ENCODE results near the gene NAPSA.

The NAPSA gene

DNA sequence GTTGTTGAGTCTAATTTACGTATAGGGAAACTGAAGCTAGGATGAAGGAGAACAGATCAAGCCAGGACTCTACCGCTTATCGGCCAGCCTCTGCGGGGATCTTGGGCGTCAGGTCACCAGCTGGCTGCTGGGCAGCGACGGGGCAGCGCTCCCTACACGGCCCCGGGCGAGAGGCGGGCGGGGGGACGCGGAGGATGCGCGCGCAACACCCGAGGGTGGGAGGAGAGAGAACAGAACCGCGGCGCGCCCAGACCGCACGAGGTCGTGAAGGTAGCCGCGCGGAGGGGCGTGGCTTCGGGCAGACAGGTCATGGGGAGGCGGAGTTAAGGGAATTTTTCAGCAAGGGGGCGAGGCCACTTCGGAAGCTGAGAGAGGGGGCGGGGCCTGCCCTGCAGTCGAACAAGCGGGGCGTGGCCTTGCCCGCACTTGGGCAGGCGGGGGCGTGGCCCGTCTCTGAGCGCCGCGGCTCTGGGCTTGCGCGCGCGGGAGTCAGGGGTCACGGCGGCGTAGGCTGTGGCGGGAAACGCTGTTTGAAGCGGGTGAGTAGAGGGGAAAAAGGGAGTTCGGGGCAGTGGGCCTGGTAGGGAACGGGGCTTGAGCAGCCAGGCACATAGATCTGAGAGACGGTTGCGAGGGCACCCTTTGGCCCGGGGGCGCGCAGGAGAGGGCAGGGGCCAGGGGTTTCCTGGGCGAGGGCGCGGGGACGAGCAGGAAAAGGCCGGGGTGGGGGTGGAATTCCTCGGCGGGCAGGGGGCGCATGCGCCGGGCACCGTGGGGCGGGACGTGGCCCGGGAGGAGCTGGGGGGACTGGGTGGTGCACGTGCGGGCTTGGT is 18.6 kb upstream of the NAPSA start, which contains the start of gene POLD1:
Gene POLD1, plus strand, starts transcription at position 496 of the 833 bp plus-strand sequence. CDS start 14,505 bp downstream, outside the sequence.
- Histone ChIP-seq H3K27ac (ENCODE audit: low read depth, low read length) (peak within 1 kb of the TSS; percentile 92), H3K9me3 (ENCODE audit: control insufficient read depth, insufficient read depth, low read length) (no peaks in the 10 kb centered on the region), H3K36me3 (ENCODE audit: control insufficient read depth, insufficient read depth, low read length) (peaks cover 60% of the 10 kb centered on the region), H3K4me1 (ENCODE audit: control insufficient read depth, insufficient read depth, low read length) (peaks cover 6% of the 10 kb centered on the region), H3K4me3 (ENCODE audit: low read depth, low read length) (peak within 1 kb of the TSS; percentile 81), H3K27me3 (ENCODE audit: control insufficient read depth, insufficient read depth, low read length) (no peaks in the 10 kb centered on the region), H3K9ac (ENCODE audit: low read depth, low read length) (peak within 1 kb of the TSS; percentile 82)

DNA sequence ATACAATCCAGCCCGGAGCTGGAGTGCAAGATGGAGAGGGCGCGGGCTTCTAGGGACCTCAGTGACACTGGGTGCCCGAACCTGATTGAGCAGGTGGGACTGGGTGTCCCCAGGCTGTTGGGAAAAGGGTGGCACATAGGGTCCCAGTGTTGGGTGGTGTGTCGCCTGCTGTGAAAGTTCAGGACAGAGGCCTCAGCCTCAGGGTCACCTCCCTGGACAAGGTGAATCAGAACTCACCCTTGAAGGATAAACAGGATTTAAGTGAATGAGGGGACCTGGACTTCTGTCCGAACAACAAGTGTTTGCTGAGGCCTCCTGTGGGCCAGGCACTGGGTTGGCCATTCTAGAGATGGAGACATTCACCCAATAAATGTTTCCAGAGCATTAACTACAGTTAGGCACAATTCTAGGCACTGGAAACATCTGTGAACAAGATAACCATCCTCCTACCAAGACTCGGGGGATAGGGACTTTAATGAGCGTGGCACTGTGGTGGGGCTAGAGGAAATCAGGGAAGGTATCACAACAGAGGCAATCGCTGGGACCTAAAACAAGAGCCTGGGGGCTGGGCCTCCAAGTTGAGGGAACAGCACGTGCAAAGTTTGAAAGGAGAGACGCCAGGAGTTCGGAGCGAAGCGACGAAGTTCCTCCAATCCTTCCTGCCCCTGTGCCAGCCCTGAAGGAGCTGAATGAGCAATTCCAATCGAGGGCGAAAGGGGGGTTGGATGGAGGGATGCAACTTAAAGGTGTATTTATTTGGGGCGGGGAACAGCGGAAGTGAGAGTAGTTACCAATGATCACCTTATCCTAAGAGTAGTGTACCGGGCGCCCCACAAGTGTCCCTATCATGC is 17.8 kb upstream of the NAPSA start:
- Histone ChIP-seq H3K4me1 (ENCODE audit: control insufficient read depth, insufficient read depth, low read length) (peaks cover 6% of the 10 kb centered on the region), H3K27ac (ENCODE audit: low read depth, low read length) (peak overlapping the region; percentile 50), H3K9me3 (ENCODE audit: control insufficient read depth, insufficient read depth, low read length) (no peaks in the 10 kb centered on the region), H3K27me3 (ENCODE audit: control insufficient read depth, insufficient read depth, low read length) (no peaks in the 10 kb centered on the region), H3K36me3 (ENCODE audit: control insufficient read depth, insufficient read depth, low read length) (peaks cover 62% of the 10 kb centered on the region), H3K9ac (ENCODE audit: low read depth, low read length) (peak overlapping the region; percentile 76), H3K4me3 (ENCODE audit: low read depth, low read length) (peak overlapping the region; percentile 81)

DNA sequence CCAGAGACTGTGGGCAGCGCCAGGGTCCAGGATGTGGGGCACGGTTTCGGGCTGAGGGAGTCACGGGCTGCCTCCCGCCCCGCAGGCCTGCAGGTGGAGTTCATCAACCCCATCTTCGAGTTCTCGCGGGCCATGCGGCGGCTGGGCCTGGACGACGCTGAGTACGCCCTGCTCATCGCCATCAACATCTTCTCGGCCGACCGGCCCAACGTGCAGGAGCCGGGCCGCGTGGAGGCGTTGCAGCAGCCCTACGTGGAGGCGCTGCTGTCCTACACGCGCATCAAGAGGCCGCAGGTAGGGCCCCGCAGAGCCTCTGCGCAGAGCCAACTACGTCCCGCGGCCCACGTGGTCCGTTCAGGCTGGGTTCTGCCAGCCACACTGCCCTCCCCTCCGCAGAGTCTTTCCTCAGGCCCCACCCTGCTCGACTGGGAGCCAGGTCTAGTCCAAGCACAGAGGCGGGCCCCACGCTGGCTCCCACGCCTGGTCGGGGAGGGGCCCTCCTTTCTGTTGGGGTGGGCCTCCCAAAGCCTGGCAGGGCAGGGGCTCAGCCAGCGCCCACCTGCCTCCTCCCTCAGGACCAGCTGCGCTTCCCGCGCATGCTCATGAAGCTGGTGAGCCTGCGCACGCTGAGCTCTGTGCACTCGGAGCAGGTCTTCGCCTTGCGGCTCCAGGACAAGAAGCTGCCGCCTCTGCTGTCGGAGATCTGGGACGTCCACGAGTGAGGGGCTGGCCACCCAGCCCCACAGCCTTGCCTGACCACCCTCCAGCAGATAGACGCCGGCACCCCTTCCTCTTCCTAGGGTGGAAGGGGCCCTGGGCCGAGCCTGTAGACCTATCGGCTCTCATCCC is 16.7 kb upstream of the NAPSA start:
- Histone ChIP-seq H3K27ac (ENCODE audit: low read depth, low read length) (no peak overlapping the region), H3K27me3 (ENCODE audit: control insufficient read depth, insufficient read depth, low read length) (no peaks in the 10 kb centered on the region), H3K4me1 (ENCODE audit: control insufficient read depth, insufficient read depth, low read length) (peaks cover 6% of the 10 kb centered on the region), H3K9me3 (ENCODE audit: control insufficient read depth, insufficient read depth, low read length) (no peaks in the 10 kb centered on the region), H3K9ac (ENCODE audit: low read depth, low read length) (no peak overlapping the region), H3K4me3 (ENCODE audit: low read depth, low read length) (no peak overlapping the region), H3K36me3 (ENCODE audit: control insufficient read depth, insufficient read depth, low read length) (peaks cover 61% of the 10 kb centered on the region)

DNA sequence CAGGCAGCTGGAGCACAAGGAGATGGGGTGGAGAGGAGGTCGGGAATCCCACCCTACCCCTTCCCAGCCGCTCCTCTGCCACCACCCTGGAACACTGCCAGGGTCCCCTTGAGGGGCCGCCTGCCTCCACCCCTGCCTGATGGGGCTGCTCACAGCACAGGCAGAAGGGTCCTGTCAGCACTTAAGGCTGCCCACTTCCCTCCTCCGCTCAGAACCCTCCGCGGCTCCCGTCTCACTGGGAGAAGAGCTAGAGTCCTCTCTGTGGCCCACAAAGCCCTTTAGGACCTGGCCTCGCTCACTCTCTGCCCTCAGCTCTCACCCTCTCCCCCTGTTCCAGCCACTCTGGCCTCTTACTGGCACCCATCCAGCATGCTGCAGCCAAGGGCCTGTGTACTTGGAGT is 15.3 kb upstream of the NAPSA start:
- Histone ChIP-seq H3K4me3 (ENCODE audit: low read depth, low read length) (no peak overlapping the region), H3K9ac (ENCODE audit: low read depth, low read length) (no peak overlapping the region), H3K9me3 (ENCODE audit: control insufficient read depth, insufficient read depth, low read length) (no peaks in the 10 kb centered on the region), H3K27me3 (ENCODE audit: control insufficient read depth, insufficient read depth, low read length) (no peaks in the 10 kb centered on the region), H3K4me1 (ENCODE audit: control insufficient read depth, insufficient read depth, low read length) (peaks cover 6% of the 10 kb centered on the region), H3K36me3 (ENCODE audit: control insufficient read depth, insufficient read depth, low read length) (peaks cover 52% of the 10 kb centered on the region), H3K27ac (ENCODE audit: low read depth, low read length) (no peak overlapping the region)

DNA sequence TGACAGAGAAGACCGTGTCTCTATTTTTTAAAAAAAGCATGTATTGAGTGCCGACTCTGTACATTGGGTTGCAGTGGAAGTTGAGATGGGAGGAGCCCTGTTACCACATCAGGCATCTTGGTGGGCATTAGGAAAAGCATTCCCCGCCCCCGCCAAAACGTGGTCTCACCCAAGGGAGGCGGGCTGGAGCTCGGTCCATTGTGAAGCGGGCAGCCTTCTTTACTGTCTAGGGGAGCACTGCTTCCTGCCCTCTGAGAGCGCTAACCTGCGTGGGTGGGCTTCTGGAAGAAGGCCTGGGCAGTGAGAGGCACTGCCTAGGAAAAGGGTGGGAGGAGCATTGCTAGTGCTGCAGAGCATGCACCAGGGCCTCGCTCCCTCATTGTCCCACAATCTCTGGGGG is 14.7 kb upstream of the NAPSA start:
- Histone ChIP-seq H3K27me3 (ENCODE audit: control insufficient read depth, insufficient read depth, low read length) (no peaks in the 10 kb centered on the region), H3K4me1 (ENCODE audit: control insufficient read depth, insufficient read depth, low read length) (peaks cover 6% of the 10 kb centered on the region), H3K4me3 (ENCODE audit: low read depth, low read length) (no peak overlapping the region), H3K27ac (ENCODE audit: low read depth, low read length) (no peak overlapping the region), H3K9me3 (ENCODE audit: control insufficient read depth, insufficient read depth, low read length) (no peaks in the 10 kb centered on the region), H3K36me3 (ENCODE audit: control insufficient read depth, insufficient read depth, low read length) (peaks cover 52% of the 10 kb centered on the region), H3K9ac (ENCODE audit: low read depth, low read length) (no peak overlapping the region)

DNA sequence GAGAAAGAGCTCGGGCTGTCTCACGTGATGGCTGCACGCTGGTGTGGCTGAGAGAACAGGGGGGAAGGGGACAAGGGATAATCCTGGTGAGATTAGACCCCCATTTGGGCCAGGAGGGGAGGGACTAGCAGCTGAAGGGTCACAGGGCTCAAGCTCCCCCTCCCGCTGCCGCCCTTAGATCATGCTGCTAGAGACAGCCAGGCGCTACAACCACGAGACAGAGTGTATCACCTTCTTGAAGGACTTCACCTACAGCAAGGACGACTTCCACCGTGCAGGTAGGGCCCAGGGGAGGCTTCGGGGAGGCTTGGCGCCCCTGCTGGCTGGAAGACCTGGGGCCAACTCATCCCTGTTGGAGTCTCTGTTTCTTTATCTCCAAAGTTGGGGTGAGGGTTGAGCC is 14.2 kb upstream of the NAPSA start:
- Histone ChIP-seq H3K9me3 (ENCODE audit: control insufficient read depth, insufficient read depth, low read length) (no peaks in the 10 kb centered on the region), H3K4me1 (ENCODE audit: control insufficient read depth, insufficient read depth, low read length) (peaks cover 6% of the 10 kb centered on the region), H3K27me3 (ENCODE audit: control insufficient read depth, insufficient read depth, low read length) (no peaks in the 10 kb centered on the region), H3K27ac (ENCODE audit: low read depth, low read length) (no peak overlapping the region), H3K36me3 (ENCODE audit: control insufficient read depth, insufficient read depth, low read length) (peaks cover 52% of the 10 kb centered on the region), H3K9ac (ENCODE audit: low read depth, low read length) (no peak overlapping the region), H3K4me3 (ENCODE audit: low read depth, low read length) (no peak overlapping the region)

DNA sequence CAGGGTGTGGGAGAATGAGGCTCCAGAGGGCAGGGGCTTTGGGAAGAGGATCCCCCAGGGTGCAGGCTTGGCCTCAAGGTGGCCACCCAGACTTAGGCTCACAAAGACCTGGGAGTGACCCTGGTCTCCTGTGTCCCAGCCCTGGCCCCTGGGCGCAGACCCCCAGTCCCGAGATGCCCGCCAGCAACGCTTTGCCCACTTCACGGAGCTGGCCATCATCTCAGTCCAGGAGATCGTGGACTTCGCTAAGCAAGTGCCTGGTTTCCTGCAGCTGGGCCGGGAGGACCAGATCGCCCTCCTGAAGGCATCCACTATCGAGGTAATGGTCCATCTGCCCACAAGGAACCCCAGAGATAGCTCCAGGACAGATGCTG is 13.4 kb upstream of the NAPSA start:
- no peaks in the 10 kb centered on the region for H3K9me3 ChIP-seq (ENCODE audit: control insufficient read depth, insufficient read depth, low read length)
- peaks cover 6% of the 10 kb centered on the region for H3K4me1 ChIP-seq (ENCODE audit: control insufficient read depth, insufficient read depth, low read length)
- no peak overlapping the region for H3K9ac ChIP-seq (ENCODE audit: low read depth, low read length)
- peaks cover 52% of the 10 kb centered on the region for H3K36me3 ChIP-seq (ENCODE audit: control insufficient read depth, insufficient read depth, low read length)
- no peak overlapping the region for H3K4me3 ChIP-seq (ENCODE audit: low read depth, low read length)
- H3K27me3 ChIP-seq (ENCODE audit: control insufficient read depth, insufficient read depth, low read length), result no peaks in the 10 kb centered on the region
- H3K27ac ChIP-seq (ENCODE audit: low read depth, low read length), result no peak overlapping the region

DNA sequence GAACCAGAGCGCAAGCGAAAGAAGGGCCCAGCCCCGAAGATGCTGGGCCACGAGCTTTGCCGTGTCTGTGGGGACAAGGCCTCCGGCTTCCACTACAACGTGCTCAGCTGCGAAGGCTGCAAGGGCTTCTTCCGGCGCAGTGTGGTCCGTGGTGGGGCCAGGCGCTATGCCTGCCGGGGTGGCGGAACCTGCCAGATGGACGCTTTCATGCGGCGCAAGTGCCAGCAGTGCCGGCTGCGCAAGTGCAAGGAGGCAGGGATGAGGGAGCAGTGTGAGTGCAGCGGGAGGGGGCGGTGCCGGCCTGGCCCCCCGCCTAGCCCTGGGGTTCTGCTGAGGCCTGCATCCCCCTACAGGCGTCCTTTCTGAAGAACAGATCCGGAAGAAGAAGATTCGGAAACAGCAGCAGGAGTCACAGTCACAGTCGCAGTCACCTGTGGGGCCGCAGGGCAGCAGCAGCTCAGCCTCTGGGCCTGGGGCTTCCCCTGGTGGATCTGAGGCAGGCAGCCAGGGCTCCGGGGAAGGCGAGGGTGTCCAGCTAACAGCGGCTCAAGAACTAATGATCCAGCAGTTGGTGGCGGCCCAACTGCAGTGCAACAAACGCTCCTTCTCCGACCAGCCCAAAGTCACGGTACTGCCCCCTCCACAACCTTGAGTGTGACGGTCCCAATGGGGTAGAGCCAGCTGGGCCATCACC is 12.9 kb upstream of the NAPSA start:
- Histone ChIP-seq H3K36me3 (ENCODE audit: control insufficient read depth, insufficient read depth, low read length) (peaks cover 52% of the 10 kb centered on the region), H3K27me3 (ENCODE audit: control insufficient read depth, insufficient read depth, low read length) (no peaks in the 10 kb centered on the region), H3K4me1 (ENCODE audit: control insufficient read depth, insufficient read depth, low read length) (peaks cover 3% of the 10 kb centered on the region), H3K27ac (ENCODE audit: low read depth, low read length) (no peak overlapping the region), H3K9me3 (ENCODE audit: control insufficient read depth, insufficient read depth, low read length) (no peaks in the 10 kb centered on the region), H3K9ac (ENCODE audit: low read depth, low read length) (no peak overlapping the region), H3K4me3 (ENCODE audit: low read depth, low read length) (no peak overlapping the region)

DNA sequence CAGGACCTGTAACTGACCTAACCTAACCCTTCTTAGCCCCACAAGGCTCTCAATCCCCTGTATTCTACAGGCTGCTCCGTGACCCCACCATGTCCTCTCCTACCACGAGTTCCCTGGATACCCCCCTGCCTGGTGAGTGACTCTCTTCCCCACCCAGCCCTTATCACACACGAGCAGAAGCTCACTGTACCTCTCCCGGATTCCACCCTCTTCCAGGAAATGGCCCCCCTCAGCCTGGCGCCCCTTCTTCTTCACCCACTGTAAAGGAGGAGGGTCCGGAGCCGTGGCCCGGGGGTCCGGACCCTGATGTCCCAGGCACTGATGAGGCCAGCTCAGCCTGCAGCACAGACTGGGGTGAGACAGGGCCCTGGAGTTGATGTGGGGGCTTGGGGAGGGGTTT is 12.1 kb upstream of the NAPSA start:
- no peaks in the 10 kb centered on the region for H3K4me1 ChIP-seq (ENCODE audit: control insufficient read depth, insufficient read depth, low read length)
- H3K9ac ChIP-seq (ENCODE audit: low read depth, low read length), result no peak overlapping the region
- peaks cover 51% of the 10 kb centered on the region for H3K36me3 ChIP-seq (ENCODE audit: control insufficient read depth, insufficient read depth, low read length)
- H3K4me3 ChIP-seq (ENCODE audit: low read depth, low read length), result peak overlapping the region; percentile 52; the same call in 1 of the 2 replicates
- no peaks in the 10 kb centered on the region for H3K9me3 ChIP-seq (ENCODE audit: control insufficient read depth, insufficient read depth, low read length)
- no peak overlapping the region for H3K27ac ChIP-seq (ENCODE audit: low read depth, low read length)
- no peaks in the 10 kb centered on the region for H3K27me3 ChIP-seq (ENCODE audit: control insufficient read depth, insufficient read depth, low read length)

DNA sequence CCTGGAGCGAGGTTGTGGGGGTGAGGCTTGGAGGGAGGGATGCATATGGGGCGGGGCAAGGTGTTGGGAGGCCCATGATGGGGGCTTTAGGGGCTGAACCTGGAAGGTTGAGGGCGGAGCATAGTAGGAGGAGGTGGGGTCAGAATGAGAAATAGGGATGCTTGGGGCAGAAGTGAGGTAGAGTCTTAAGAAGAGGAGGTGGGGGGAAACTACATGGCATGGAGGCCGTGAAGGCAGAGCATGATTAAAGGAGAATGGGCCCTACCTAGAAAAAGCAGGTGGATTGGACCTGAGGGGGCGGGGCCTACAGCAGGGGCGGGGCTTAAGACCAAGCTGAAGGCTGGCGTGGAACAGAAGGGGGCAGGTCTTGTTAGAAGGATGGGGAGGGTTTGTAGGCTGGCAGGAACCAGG is 11.6 kb upstream of the NAPSA start:
- H3K9me3 ChIP-seq (ENCODE audit: control insufficient read depth, insufficient read depth, low read length), result no peaks in the 10 kb centered on the region
- no peaks in the 10 kb centered on the region for H3K27me3 ChIP-seq (ENCODE audit: control insufficient read depth, insufficient read depth, low read length)
- H3K9ac ChIP-seq (ENCODE audit: low read depth, low read length), result no peak overlapping the region
- peaks cover 47% of the 10 kb centered on the region for H3K36me3 ChIP-seq (ENCODE audit: control insufficient read depth, insufficient read depth, low read length)
- no peaks in the 10 kb centered on the region for H3K4me1 ChIP-seq (ENCODE audit: control insufficient read depth, insufficient read depth, low read length)
- H3K27ac ChIP-seq (ENCODE audit: low read depth, low read length), result no peak overlapping the region
- peak overlapping the region; percentile 52 for H3K4me3 ChIP-seq (ENCODE audit: low read depth, low read length)

All from HUES48 (cell line).